ENCODE measurements around the gene PRR23E. TPM values are rescaled to one million over a fixed set of nuclear protein-coding genes. Genes with fewer than 3 reads are reported as not detected.

PRR23E gene
- total and polyA plus RNA-seq, 2 experiments from 2014 or later = not detected

DNA sequence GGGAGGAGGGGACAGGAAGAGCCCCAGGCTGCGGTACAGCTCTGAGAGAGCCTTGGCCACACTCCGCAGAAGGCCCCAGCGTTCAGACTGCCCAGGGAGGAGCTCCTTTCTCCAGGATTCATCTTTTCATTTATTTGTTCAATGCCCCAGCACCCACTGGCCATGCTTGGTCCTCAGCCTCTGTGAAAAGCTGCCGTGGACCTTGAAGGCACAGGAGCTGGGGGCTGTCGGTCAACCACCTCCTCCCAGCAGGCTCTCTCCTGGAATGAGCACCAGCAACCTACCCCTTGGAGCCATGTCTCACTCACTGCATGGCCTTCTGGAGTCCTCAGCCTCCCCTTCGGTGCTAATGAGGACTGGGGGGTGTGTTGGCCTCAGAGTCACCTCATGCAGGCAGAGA is 21.6 kb upstream of the PRR23E start:
- H3K36me3 Mint-ChIP-seq (ENCODE audit: low read depth) = no peaks in the 10 kb centered on the region
- peaks cover 3% of the 10 kb centered on the region; the same call in 2 of the 3 replicates for H3K4me1 Mint-ChIP-seq
- H3K4me3 ChIP-seq = no peak overlapping the region
- no peaks in the 10 kb centered on the region for H3K4me1 ChIP-seq (ENCODE audit: insufficient read depth)
- H3K4me3 Mint-ChIP-seq = no peak overlapping the region
- DNase-seq (ENCODE audit: low spot score) = no peak
- no peaks in the 10 kb centered on the region for H4K20me1 ChIP-seq (replicated peaks; ENCODE audit: insufficient read depth)
- no peaks in the 10 kb centered on the region; the same call in 2 of the 3 replicates for H3K9me3 Mint-ChIP-seq
- no peak overlapping the region for H2AFZ ChIP-seq
- no peaks in the 10 kb centered on the region for H3K27me3 ChIP-seq (ENCODE audit: insufficient read depth)
- TF ChIP-seq STAT1 (IDR thresholded peaks at IDR 0.05; ENCODE audit: unreplicated experiment) (no peak), ZNF331 (CRISPR knock-in tag; IDR thresholded peaks at IDR 0.05; ENCODE audit: low read depth) (no peak), POLR2AphosphoS5 (IDR thresholded peaks at IDR 0.05; ENCODE audit: low read depth) (no peak), ZNF462 (CRISPR knock-in tag; IDR thresholded peaks at IDR 0.05) (no peak), EZH2phosphoT487 (IDR thresholded peaks at IDR 0.05; ENCODE audit: unreplicated experiment) (no peak), JUNB (IDR thresholded peaks at IDR 0.05; ENCODE audit: unreplicated experiment) (no peak), EZH2 (IDR thresholded peaks at IDR 0.05; ENCODE audit: low read depth, unreplicated experiment) (no peak), CREB1 (CRISPR knock-in tag; IDR thresholded peaks at IDR 0.05; ENCODE audit: low read depth) (no peak), ZNF114 (CRISPR knock-in tag; IDR thresholded peaks at IDR 0.05) (no peak), NANOG (IDR thresholded peaks at IDR 0.05; ENCODE audit: borderline replicate concordance) (no peak)
- TF ChIP-seq, protein P1, sequence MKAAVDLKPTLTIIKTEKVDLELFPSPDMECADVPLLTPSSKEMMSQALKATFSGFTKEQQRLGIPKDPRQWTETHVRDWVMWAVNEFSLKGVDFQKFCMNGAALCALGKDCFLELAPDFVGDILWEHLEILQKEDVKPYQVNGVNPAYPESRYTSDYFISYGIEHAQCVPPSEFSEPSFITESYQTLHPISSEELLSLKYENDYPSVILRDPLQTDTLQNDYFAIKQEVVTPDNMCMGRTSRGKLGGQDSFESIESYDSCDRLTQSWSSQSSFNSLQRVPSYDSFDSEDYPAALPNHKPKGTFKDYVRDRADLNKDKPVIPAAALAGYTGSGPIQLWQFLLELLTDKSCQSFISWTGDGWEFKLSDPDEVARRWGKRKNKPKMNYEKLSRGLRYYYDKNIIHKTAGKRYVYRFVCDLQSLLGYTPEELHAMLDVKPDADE (IDR thresholded peaks at IDR 0.05) = no peak
- TF ChIP-seq, protein P2, sequence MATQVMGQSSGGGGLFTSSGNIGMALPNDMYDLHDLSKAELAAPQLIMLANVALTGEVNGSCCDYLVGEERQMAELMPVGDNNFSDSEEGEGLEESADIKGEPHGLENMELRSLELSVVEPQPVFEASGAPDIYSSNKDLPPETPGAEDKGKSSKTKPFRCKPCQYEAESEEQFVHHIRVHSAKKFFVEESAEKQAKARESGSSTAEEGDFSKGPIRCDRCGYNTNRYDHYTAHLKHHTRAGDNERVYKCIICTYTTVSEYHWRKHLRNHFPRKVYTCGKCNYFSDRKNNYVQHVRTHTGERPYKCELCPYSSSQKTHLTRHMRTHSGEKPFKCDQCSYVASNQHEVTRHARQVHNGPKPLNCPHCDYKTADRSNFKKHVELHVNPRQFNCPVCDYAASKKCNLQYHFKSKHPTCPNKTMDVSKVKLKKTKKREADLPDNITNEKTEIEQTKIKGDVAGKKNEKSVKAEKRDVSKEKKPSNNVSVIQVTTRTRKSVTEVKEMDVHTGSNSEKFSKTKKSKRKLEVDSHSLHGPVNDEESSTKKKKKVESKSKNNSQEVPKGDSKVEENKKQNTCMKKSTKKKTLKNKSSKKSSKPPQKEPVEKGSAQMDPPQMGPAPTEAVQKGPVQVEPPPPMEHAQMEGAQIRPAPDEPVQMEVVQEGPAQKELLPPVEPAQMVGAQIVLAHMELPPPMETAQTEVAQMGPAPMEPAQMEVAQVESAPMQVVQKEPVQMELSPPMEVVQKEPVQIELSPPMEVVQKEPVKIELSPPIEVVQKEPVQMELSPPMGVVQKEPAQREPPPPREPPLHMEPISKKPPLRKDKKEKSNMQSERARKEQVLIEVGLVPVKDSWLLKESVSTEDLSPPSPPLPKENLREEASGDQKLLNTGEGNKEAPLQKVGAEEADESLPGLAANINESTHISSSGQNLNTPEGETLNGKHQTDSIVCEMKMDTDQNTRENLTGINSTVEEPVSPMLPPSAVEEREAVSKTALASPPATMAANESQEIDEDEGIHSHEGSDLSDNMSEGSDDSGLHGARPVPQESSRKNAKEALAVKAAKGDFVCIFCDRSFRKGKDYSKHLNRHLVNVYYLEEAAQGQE (IDR thresholded peaks at IDR 0.05; ENCODE audit: unreplicated experiment) = no peak
- TF ChIP-seq, protein P3, sequence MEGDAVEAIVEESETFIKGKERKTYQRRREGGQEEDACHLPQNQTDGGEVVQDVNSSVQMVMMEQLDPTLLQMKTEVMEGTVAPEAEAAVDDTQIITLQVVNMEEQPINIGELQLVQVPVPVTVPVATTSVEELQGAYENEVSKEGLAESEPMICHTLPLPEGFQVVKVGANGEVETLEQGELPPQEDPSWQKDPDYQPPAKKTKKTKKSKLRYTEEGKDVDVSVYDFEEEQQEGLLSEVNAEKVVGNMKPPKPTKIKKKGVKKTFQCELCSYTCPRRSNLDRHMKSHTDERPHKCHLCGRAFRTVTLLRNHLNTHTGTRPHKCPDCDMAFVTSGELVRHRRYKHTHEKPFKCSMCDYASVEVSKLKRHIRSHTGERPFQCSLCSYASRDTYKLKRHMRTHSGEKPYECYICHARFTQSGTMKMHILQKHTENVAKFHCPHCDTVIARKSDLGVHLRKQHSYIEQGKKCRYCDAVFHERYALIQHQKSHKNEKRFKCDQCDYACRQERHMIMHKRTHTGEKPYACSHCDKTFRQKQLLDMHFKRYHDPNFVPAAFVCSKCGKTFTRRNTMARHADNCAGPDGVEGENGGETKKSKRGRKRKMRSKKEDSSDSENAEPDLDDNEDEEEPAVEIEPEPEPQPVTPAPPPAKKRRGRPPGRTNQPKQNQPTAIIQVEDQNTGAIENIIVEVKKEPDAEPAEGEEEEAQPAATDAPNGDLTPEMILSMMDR (conservative IDR thresholded peaks at IDR 0.05; ENCODE audit: low read depth in 2 of 2) = no peak
- no peaks in the 10 kb centered on the region for H3F3A ChIP-seq (replicated peaks; ENCODE audit: low read depth)
- H3K27ac Mint-ChIP-seq = no peak overlapping the region
- no peak overlapping the region for H3K27ac ChIP-seq (ENCODE audit: low read depth)
- H3K27me3 Mint-ChIP-seq (ENCODE audit: insufficient read depth, low read depth, poor library complexity) = peaks cover 11% of the 10 kb centered on the region
- ATAC-seq = no peak
- no peaks in the 10 kb centered on the region for H3K36me3 ChIP-seq (ENCODE audit: insufficient read depth)
- H3K79me2 ChIP-seq (replicated peaks; ENCODE audit: insufficient read depth) = no peaks in the 10 kb centered on the region
- no peak overlapping the region for H3K4me2 ChIP-seq
- no peaks in the 10 kb centered on the region for H3K9me2 ChIP-seq (ENCODE audit: insufficient read depth)

All from GM23338 (cell line).